ENCODE measurements around the gene TPP2.

TPP2 gene

GRCh38 chr13:102708211-102708610 is 111.4 kb downstream of the TPP2 start:
- Histone ChIP-seq H3K27ac (no peak overlapping the region), H3K4me3 (no peak overlapping the region)

DNA sequence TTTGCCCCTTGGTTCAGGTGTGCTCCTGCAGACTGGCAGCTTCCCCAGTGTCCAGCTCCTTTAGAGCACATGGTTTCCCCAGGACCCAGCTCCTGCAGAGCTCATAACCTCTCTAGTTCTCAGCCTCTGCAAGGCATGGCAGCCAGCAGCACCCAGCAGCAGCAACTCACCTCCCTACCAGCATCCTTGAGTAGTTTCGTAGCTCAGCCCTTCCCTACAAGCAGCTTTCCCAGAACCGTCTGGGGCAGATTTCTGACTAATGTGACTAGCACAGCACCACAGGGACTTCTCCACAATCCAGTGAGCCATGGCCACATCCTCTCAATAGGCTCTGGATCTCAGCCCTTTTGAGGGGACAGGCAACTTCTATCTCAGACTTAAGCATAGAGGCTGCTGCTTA is 112.2 kb downstream of the TPP2 start:
- H3K27ac ChIP-seq, result no peak overlapping the region
- H3K4me3 ChIP-seq, result no peak overlapping the region

DNA sequence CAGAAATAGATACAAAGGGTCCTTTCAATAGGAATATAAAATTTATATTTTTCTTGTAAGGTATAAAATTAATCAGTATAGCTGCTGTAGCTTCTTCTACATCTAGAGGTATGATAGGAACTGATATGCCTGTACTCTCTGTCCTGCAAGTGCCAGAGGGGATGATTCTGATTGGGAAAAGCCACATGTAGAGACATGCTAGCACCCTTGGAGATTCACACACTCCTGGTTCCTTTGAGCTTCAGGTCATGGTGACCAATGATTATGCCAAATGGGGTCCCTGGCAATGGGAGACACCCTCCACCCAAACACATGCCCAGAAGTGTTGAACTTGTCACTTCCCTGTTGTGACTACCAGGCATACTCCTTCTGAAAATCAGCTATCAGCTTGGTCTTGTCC is 112.8 kb downstream of the TPP2 start:
- Histone ChIP-seq H3K27ac (no peak overlapping the region), H3K4me3 (no peak overlapping the region)

DNA sequence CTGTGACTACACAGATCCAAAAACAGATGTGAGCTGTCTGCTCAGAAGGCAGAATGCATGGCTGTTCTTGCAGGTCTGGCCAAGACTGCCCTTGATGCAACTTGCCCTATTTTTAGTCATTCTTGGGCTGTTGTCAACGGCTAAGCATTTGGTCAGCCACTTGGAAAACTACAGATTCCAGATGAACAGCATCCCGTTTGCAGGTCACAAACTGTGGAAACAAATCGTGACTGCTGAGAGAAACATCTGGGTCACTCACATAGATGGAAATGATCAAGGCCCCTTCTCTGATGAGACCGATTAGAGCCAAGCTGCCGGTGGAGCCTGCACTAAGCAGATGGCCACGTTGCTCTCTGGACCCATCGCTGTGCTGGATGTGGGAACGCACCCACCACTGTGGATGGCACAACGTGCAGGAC is 113.5 kb downstream of the TPP2 start:
- H3K27ac ChIP-seq, result no peak overlapping the region
- no peak overlapping the region for H3K4me3 ChIP-seq

DNA sequence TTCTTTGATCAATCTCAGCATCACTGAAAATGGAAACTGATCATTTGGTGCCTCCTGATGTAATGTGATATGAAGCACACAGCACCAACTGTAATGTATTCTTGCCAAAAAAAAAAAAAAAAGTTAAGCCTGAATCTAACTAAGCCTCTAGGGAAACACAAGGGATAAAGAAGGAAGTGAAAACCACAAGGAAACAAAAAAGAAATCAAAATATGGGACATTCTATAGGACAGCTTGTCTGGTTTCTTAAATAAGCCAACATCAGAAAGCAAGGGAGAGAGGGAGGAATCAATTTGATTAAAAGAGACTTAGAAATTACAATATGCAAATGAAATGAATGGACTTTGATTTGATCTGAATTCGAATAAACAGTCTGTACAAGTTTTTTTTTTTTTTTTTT is 118.7 kb downstream of the TPP2 start:
- Histone ChIP-seq H3K27ac (no peak overlapping the region), H3K4me3 (no peak overlapping the region)

DNA sequence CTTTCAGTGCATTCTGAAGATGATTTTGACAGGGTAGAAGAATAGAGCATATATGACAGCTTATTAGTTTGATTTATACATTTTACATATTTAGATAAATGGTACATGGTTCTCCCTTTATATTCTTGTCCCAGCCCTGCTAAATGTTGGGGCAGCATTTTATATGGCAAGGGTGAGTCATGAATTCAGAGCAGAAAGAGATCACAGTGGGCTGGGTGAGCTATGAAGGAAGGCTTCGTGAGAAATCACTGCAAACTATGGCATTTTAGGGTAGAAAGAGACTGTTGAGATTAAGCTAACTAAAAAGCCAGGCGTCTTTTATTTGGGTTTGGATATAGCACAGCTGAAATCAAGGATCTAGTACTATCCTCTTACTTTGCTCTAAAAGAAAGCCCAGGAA is 122.0 kb downstream of the TPP2 start:
- H3K4me3 ChIP-seq, result no peak overlapping the region
- H3K27ac ChIP-seq, result no peak overlapping the region

DNA sequence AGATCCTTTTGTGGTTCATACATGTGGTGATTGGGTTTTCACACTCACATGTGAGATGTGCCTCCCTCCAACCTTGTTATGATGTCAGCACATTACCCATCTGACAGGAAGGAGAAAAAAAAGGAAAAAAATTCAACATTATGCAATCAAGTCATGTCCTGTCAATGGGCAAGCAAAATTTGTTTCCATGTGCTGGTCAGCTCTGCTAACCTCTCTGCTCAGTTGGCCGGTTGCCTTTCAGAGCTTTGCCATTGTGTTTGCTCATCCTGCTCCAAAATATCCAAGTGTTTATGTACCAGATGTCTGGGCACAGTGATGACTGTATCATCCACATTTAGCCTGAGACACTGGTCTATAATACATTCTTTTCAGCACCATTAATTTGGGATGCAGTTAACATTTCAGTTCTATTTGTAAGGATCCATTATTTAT is 125.0 kb downstream of the TPP2 start:
- H3K27ac ChIP-seq, result no peak overlapping the region
- no peak overlapping the region for H3K4me3 ChIP-seq

- no peak overlapping the region for H3K27ac ChIP-seq
- H3K4me3 ChIP-seq, result no peak overlapping the region
Measured at GRCh38 chr13:102724923-102725322, 128.1 kb downstream of the TPP2 start.

DNA sequence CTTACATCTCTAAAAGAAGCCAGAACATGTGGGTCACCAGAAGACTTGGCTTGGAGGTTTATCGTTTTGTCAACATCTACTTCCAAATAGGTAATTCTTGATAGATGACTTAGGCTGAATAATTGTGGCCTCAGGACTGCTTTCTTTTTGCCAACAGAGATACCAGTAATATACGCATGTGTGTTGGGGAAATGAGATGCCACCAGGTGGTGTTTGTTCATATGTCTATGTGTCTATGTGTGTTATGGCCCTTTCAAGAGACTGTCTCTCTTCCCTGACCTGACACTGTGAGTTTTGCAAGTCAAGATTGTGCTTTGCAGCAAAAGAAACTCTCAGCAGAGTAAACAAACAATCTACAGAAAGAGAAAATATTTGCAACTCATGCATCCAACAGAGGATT is 129.6 kb downstream of the TPP2 start:
- Histone ChIP-seq H3K4me3 (no peak overlapping the region), H3K27ac (no peak overlapping the region)
